K562 (cell line): ENCODE results near the gene ALB. TPM values are rescaled to one million over a fixed set of nuclear protein-coding genes. Genes with fewer than 3 reads are reported as not detected.

Experiments used
- ARID1B ChIP-seq: fragments of 450-650 bp; IDR thresholded peaks from 2 replicates; pipeline ENCODE4 v1.6.1; 2016; ENCODE audit warnings: antibody characterized with exemption, mild to moderate bottlenecking, inconsistent platforms
- CBFA2T2 ChIP-seq: fragments of 450-650 bp; conservative IDR thresholded peaks from 2 replicates; pipeline ENCODE4 v1.6.1; 2017; ENCODE audit warnings: mild to moderate bottlenecking
- MECOM ChIP-seq: fragments of 250-450 bp; sonication (Bioruptor Pico); IDR thresholded peaks from 2 replicates; pipeline ENCODE4 v1.8.0; 2022; ENCODE audit warnings: inconsistent platforms
- MYBL2 ChIP-seq, 2 experiments: fragments of 450-650 bp in 1 of 2; sonication (generic) in 1 of 2; formaldehyde crosslinking in 1 of 2; IDR thresholded peaks; 2 replicates each; pipeline versions ENCODE4 v1.6.1 to v1.8.1; 2017 to 2022; ENCODE audit warnings: borderline replicate concordance in 1 of 2, inconsistent platforms in 1 of 2, low read depth in 1 of 2, mild to moderate bottlenecking in 1 of 2, missing genetic modification reagents in 1 of 2, moderate library complexity in 1 of 2
- NCOR1 ChIP-seq: fragments of 450-650 bp; IDR thresholded peaks from 2 replicates; pipeline ENCODE4 v1.6.1; 2016; ENCODE audit warnings: mild to moderate bottlenecking, moderate library complexity
- SMARCE1 ChIP-seq: fragments of 450-650 bp; IDR thresholded peaks from 2 replicates; pipeline ENCODE4 v1.7.1; 2016; ENCODE audit warnings: mild to moderate bottlenecking
- SPI1 ChIP-seq: IDR thresholded peaks from 2 replicates; pipeline ENCODE4 v1.6.1; 2011; ENCODE audit warnings: low read depth, low read length, control low read depth, borderline replicate concordance
- ZBTB34 ChIP-seq: fragments of 250-450 bp; sonication (Bioruptor Pico); IDR thresholded peaks from 2 replicates; pipeline ENCODE4 v1.8.0; 2021; ENCODE audit warnings: mild to moderate bottlenecking, moderate library complexity
- ZKSCAN3 ChIP-seq: fragments of 250-450 bp; sonication (Bioruptor Pico); IDR thresholded peaks from 2 replicates; pipeline ENCODE4 v1.4.0; 2020
- ZNF280B ChIP-seq: fragments of 250-450 bp; sonication (Bioruptor Pico); IDR thresholded peaks from 2 replicates; pipeline ENCODE4 v1.5.1; 2021; ENCODE audit warnings: mild to moderate bottlenecking
- ZNF655 ChIP-seq: fragments of 250-450 bp; sonication (Bioruptor Pico); IDR thresholded peaks from 2 replicates; pipeline ENCODE4 v1.5.0; 2021
- polyA plus RNA-seq, 8 experiments: library from polyadenylated mRNA; depleted of rRNA in 4 of 8; stranded (reverse) in 5 of 8; unstranded in 3 of 8; fragments of >200 nt; fragmentation: Nextera tagmentation in 2 of 8; fragmentation: Illumina TruSeq in 1 of 8; extraction: Ambion mirVana in 2 of 8; extraction: Trizol in 1 of 8; gene quantifications; 2 replicates each; pipeline versions ENCODE4 v1.2.1 to v1.2.3, GENCODE V29; 2011 to 2014; ENCODE audit warnings: inconsistent platforms in 1 of 8, missing spikeins in 1 of 8
- total RNA-seq, 7 experiments: library from RNA; depleted of rRNA in 6 of 7; stranded (reverse); fragments of >200 nt in 6 of 7; fragmentation: Illumina TruSeq in 2 of 7; extraction: Trizol in 2 of 7; gene quantifications; 2 replicates each; pipeline versions ENCODE4 v1.2.1 to v1.2.3, GENCODE V29; 2011 to 2021; ENCODE audit warnings: low replicate concordance in 1 of 7

The ALB gene
- total and polyA plus RNA-seq, 9 of the 15 experiments (the other 6 are each of a cell fraction or from before 2014, with no cell fraction given) = 0.04 to 18.5 (median 0.20) TPM; not detected in 2

GRCh38 chr4:73433140-73433539, 29.1 kb downstream of the ALB start (continued):
- TF ChIP-seq ZNF280B (CRISPR knock-in tag) = no peak
- TF ChIP-seq CBFA2T2 = peak; percentile 45
- TF ChIP-seq ZKSCAN3 = no peak
- no peak for TF ChIP-seq ZBTB34 (CRISPR knock-in tag)
- no peak for TF ChIP-seq ZNF655 (CRISPR knock-in tag)
- TF ChIP-seq ARID1B = peak; percentile 76
- peak; percentile 36; the same call in 1 of the 2 replicates for TF ChIP-seq NCOR1
- peak; percentile 66; the same call in 1 of the 2 replicates for TF ChIP-seq SMARCE1
- TF ChIP-seq MYBL2 (IDR thresholded peaks at IDR 0.05; ENCODE audit: low read depth) = no peak
- no peak for TF ChIP-seq MYBL2 (CRISPR knock-in tag; IDR thresholded peaks at IDR 0.05; ENCODE audit: borderline replicate concordance)
- TF ChIP-seq MECOM (CRISPR knock-in tag) = peak; percentile 66; the same call in 1 of the 2 replicates
- TF ChIP-seq SPI1 = peak; percentile 82
